ENCODE measurements around the gene IL7R.
"Not testable (repeated sequence)": the region's sequence is repeated elsewhere in the genome, so short reads cannot be mapped to it uniquely, and the experiment has no call there.

The IL7R gene

GRCh38 chr5:35879096-35879495 is 22.4 kb downstream of the IL7R start:
- no peak for DNase-seq

- no peak for DNase-seq
Observed at GRCh38 chr5:35879649-35880048, 23.0 kb downstream of the IL7R start.

- DNase-seq = no peak
Observed at GRCh38 chr5:35880156-35880555, 23.5 kb downstream of the IL7R start.

GRCh38 chr5:35881758-35882157 is 25.1 kb downstream of the IL7R start:
- no peak for DNase-seq

GRCh38 chr5:35884191-35884769 is 27.6 kb downstream of the IL7R start:
- no peak for DNase-seq

GRCh38 chr5:35884773-35885172 is 28.1 kb downstream of the IL7R start:
- DNase-seq = no peak

- DNase-seq = no peak
Observed at GRCh38 chr5:35886381-35886780, 29.7 kb downstream of the IL7R start.

GRCh38 chr5:35887321-35888100 is 30.8 kb downstream of the IL7R start:
- no peak for DNase-seq

- DNase-seq = no peak
Observed at GRCh38 chr5:35890021-35891020, 33.6 kb downstream of the IL7R start.

- not testable (repeated sequence) for DNase-seq
Observed at GRCh38 chr5:35892799-35893198, 36.1 kb downstream of the IL7R start.

GRCh38 chr5:35894131-35894530 is 37.4 kb downstream of the IL7R start:
- DNase-seq = no peak

- no peak for DNase-seq
Observed at GRCh38 chr5:35898952-35899660, 42.4 kb downstream of the IL7R start.

GRCh38 chr5:35899800-35900199 is 43.1 kb downstream of the IL7R start:
- no peak for DNase-seq

- DNase-seq = no peak
Observed at GRCh38 chr5:35900972-35901695, 44.4 kb downstream of the IL7R start.

- no peak for DNase-seq
Observed at GRCh38 chr5:35902046-35902672, 45.5 kb downstream of the IL7R start.

- DNase-seq = no peak
Observed at GRCh38 chr5:35903631-35904203, 47.0 kb downstream of the IL7R start.

- DNase-seq = no peak
Observed at GRCh38 chr5:35904443-35905132, 47.9 kb downstream of the IL7R start.

- DNase-seq = no peak
Observed at GRCh38 chr5:35908228-35908627, 51.5 kb downstream of the IL7R start.

GRCh38 chr5:35908814-35909213 is 52.1 kb downstream of the IL7R start:
- DNase-seq = no peak

GRCh38 chr5:35919191-35919590 is 62.5 kb downstream of the IL7R start:
- no peak for DNase-seq

- no peak for DNase-seq
Observed at GRCh38 chr5:35920890-35921289, 64.2 kb downstream of the IL7R start.
